NB4 (cell line): Measurements from ENCODE around the gene USP48.

ENCODE experiments used
- TF ChIP-seq, protein P1 (sequence below): IDR thresholded peaks from one replicate; pipeline ENCODE4 v1.5.1; 2012; ENCODE audit warnings: low read depth, low read length
- TF ChIP-seq, protein P2 (sequence below): IDR thresholded peaks from 2 replicates; pipeline ENCODE4 v1.6.1; 2011; ENCODE audit warnings: low read depth, low read length

DNA sequence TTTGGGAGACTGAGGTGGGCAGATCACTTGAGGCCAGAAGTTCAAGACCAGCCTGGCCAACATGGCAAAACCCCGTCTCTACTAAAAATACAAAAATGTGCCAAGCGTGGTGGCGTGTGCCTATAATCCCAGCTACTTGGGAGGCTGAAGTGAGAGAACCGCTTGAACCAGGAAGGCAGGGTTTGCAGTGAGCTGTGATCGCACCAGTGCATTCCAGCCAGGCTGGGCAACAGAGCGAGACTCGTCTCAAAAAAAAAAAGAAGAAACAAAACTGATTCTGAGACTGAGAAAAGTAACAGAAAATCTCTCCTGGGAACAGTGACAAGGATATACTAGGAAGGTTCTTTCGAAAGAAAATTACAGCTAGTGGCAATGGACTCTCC lies 20.9 kb downstream of the USP48 start:
- TF ChIP-seq, protein P1, sequence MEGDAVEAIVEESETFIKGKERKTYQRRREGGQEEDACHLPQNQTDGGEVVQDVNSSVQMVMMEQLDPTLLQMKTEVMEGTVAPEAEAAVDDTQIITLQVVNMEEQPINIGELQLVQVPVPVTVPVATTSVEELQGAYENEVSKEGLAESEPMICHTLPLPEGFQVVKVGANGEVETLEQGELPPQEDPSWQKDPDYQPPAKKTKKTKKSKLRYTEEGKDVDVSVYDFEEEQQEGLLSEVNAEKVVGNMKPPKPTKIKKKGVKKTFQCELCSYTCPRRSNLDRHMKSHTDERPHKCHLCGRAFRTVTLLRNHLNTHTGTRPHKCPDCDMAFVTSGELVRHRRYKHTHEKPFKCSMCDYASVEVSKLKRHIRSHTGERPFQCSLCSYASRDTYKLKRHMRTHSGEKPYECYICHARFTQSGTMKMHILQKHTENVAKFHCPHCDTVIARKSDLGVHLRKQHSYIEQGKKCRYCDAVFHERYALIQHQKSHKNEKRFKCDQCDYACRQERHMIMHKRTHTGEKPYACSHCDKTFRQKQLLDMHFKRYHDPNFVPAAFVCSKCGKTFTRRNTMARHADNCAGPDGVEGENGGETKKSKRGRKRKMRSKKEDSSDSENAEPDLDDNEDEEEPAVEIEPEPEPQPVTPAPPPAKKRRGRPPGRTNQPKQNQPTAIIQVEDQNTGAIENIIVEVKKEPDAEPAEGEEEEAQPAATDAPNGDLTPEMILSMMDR, result no peak
- TF ChIP-seq, protein P2, sequence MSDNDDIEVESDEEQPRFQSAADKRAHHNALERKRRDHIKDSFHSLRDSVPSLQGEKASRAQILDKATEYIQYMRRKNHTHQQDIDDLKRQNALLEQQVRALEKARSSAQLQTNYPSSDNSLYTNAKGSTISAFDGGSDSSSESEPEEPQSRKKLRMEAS, result no peak
